Measurements from ENCODE around the gene SH3D19.

Gene SH3D19

DNA sequence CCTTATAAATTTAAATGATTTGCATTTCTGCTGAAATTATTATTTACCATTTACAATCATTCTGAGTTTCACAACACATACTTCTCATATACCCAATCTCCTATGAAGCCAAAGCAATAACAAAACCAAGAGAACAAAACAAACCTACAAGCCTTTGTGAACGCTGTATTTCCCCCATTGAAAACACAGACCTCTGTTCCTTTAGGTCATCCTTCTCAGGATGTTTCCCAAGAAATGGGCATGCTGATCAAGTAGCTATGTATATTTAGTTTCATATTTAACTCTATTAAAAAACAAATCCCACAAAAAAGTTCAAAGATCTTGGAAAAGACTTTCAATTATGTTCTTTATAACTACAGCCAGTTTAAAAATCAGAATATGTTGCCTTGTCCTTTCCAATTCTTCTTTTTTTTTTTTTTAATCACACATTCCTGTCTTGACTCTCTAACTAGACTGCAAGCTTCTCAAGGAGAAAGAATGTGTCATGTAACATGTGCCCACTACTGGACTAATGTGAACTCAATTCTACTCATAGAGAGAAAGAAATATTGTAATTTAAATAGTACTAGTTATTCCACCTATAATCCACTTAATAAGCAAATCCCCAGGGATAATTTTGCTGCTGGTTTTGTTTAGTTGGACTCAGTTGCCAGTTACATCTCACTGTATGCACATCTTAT, 132.7 kb downstream of the SH3D19 start:
- DNase-seq = no peak

DNA sequence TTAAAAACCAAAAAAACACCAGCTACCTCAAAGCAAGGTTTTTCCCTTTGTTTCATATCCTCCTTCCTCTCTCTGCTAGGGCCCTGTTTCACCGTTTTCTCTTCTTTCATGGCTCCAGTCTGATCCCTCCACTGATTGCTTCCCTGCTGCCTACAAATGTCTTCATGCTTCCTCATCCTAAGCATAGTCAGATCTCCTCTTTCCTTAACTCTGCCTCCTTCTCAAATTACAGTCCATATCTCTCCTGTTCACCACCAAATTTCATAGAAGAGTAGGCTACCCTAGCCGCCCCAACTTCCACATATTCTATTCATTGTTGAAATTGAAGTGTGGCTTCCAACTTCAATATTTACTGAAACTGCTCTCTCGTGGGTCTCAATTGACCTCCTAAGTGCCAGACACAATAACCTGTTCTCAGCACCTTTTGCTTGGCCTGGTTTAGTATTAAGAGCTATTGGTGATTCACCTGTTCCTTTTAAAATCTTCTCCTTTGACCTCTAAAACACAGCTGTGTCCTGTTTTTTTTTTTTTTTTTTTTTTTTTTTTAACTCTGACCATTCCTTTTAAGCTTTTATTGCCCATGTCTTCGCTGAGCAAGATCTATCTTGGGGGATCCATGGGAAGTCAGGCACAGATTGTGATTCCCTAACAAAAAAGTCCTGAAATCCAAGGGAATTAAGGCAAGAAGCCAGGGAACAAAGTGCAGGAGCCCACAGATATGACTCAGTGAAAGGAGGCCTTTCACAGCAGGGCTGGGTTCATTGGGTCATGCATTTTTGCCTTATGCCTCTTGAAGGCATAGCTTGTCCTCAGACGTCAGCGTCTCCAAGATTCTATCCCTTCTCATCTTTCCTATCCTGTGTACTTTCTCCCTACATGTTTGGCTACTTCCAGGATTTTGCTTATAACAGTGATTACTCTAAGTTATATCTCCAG, 140.6 kb downstream of the SH3D19 start:
- DNase-seq = no peak

GRCh38 chr4:151182455-151182996, 142.9 kb downstream of the SH3D19 start:
- no peak for DNase-seq

- DNase-seq = no peak
Observed at GRCh38 chr4:151176685-151177084, 148.7 kb downstream of the SH3D19 start.

DNA sequence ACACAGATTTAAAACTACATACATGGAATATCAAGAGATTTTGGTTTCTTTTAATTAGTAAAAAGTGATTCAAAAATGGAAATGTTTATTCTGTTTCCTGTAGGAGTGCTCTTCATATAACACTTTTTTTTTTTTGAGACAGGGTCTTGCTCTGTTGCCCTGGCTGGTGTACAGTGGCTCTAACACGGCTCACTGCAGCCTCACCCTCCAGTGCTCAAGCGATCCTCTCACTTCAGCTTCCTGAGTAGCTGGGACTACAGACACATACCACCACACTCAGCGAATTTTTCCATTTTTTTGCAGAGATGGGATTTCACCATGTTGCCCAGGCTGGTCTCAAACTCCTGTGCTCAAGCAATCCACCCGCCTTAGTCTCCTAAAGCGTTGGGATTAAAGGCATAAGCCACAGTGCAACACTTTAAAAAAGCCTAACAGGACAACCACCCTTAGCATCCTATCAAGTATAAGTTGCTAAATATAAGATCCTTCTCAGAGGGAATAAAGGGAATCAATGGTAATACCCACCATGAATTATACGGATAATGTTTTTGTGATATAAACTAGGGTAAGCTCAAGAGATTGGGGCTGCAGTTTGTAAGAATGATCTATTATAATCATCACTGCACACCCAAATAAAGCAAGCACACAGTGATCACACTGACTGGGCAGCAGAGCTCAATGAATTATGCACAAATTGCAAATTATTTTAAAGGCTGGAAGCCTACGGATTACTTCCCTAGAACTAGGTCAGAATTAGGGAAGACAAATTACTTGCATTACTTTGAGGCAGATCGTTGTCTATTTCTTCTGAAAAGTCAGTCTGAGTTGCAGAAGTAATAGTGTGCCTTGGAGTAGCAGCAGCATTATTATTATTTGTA, 149.4 kb downstream of the SH3D19 start:
- no peak for DNase-seq

GRCh38 chr4:151175233-151175632, 150.2 kb downstream of the SH3D19 start:
- DNase-seq = no peak

- no peak for DNase-seq
Observed at GRCh38 chr4:151174784-151175183, 150.6 kb downstream of the SH3D19 start.

- DNase-seq = no peak
Observed at GRCh38 chr4:151173871-151174270, 151.5 kb downstream of the SH3D19 start.

DNA sequence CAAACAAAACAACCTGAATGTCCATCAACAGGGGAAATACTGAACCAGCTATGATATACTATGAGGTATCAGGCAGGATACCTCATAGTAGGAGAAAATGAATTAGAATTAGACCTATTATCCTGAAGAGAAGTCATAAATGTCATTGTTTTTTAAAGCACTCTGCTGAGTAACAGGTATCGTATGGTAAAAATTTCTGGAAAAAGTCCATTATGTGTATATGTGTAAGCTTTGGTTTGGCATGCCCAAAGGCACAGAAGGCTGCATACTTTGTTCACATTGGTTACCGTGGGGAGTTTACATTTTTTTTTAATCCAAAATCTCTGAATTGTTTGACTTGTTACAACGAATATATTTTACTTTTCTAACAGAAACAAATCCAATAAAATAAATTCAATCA, 155.5 kb downstream of the SH3D19 start:
- no peak for DNase-seq

DNA sequence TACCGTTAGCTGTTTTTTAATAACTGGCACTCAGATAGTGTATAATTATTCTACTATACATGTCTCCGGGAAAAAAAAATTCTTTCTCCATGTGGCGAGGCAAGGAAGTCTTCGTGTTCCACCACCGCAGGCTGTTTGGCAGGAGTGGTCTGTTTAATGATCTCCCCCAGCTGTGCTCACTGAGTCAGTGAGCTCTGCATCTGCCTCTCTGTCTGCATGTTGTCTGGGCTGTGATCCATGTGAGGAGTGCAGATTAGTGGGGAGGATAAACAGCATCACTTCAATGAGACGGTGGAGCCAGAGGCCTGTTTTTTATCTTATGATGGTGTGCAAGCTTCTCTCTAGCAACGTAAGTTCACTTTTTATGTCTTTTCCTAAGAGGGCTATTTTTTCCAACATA, 156.2 kb downstream of the SH3D19 start:
- no peak for DNase-seq

DNA sequence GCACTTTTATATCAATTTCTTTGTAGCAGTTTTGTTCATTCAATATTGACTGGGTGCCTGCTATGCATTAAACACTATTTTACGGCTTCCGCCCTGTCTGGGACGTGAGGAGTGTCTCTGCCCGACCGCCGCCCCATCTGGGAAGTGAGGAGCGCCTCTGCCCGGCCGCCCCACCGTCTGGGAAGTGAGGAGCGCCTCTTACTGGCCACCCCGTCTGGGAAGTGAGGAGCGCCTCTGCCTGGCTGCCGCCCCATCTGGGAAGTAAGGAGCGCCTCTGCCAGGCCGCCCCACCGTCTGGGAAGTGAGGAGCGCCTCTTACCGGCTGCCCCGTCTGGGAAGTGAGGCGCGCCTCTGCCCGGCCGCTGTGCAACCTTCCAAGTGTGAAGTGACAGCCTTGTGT, 157.8 kb downstream of the SH3D19 start:
- no peak for DNase-seq

GRCh38 chr4:151166636-151167035, 158.8 kb downstream of the SH3D19 start:
- no peak for DNase-seq

GRCh38 chr4:151165205-151166000, 160.0 kb downstream of the SH3D19 start:
- DNase-seq = no peak

DNA sequence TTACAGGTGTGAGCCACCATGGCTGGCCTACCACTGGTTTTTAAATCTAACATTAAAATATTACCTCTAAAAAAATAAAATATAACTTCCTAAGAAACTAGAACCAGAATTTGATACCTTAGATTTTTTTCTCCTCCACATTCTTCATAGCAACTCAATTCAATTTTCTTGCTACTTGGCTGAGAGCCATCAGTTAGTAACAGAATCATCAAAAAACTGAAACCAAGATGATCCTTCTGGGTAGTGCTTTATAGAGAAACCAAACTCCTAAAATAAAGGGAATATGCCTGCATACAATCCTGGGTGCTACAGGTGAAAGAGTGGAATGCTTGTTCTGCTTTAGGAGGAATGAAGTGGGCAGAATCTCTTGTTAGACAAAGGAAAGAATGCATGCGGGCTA, 161.6 kb downstream of the SH3D19 start:
- no peak for DNase-seq

- DNase-seq = no peak
Observed at GRCh38 chr4:151158979-151159378, 166.4 kb downstream of the SH3D19 start.

GRCh38 chr4:151157543-151157942, 167.9 kb downstream of the SH3D19 start:
- no peak for DNase-seq

DNA sequence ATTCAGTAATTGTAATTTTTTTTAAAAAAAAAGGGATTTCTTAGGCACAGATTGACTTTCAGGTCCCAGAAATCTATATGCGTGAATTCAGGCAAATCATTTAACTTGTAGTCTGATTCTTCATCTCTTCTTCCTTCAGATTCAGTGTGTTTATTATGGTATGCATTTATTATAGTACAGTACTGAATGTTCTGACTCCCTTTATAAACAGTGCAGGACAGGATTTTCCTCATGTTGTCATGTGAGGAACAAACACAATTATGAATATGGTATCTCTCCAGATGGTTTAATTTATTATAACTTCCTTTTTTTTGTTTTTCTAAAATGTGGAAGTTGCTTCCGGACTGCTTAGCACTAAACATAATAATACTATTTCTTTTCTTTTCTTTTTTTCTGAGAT, 171.8 kb downstream of the SH3D19 start:
- DNase-seq = no peak

GRCh38 chr4:151152028-151152427, 173.4 kb downstream of the SH3D19 start:
- no peak for DNase-seq

DNA sequence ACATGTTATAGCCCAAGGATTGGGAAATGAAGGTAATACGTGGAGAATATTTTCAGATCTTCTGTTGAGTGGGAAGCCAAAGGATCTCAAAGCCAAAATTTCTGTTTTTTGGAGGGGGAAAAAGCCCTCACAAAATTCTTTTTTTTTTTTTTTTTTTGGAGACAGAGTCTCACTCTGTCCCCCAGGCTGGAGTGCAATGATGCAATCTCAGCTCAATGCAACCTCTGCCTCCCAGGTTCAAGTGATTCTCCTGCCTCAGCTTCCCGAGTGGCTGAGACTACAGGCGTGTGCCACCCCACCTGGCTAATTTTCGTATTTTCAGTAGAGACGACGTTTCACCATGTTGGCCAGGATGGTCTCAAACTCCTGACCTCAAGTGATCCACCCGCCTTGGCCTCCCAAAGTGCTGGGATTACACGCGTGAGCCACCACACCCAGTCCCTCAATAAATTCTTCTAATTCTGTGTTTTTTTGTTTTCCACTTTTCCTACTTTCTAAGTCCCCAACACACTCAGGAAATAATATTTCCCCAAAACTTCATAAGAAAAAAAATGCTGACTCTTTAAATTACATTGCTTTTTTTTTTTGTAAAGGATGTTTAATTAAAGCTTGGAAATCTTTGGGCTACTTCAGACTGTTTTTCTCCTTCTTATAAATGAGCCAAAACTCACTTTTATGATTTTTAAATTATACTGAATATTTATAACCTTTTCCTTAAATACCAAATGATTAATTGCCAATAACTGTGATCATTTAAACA, 174.4 kb downstream of the SH3D19 start:
- DNase-seq = no peak

GRCh38 chr4:151148261-151148660, 177.1 kb downstream of the SH3D19 start:
- DNase-seq = no peak

- DNase-seq = no peak
Observed at GRCh38 chr4:151147000-151147399, 178.4 kb downstream of the SH3D19 start.
